ENCODE results near the gene PLCH2. TPM values are rescaled to one million over a fixed set of nuclear protein-coding genes. Genes with fewer than 3 reads are reported as not detected.

Gene PLCH2
- total and polyA plus RNA-seq, 2 of the 13 experiments (the other 11 are each of a cell fraction or from before 2014, with no cell fraction given): 0.15 to 0.67 TPM

DNA sequence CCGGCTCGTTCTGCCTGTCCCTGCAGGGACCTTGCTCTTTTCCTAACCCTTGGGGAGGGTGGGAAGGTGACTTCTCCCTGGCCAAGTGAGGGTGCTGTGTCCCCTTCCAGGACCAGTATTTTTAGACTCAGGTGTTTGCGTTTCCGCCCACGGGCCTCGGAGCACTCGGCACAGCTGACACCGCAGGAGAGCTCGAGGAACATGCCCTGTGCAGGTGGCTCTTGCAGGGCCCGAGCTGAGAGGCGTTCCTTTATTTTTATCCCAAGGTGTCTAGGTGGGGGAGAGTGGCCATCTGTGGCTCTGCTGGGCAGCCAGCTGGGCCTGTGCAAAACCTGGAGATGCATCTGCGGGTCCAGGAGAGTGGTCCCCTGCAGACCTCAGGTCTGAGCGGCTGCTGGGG is 16.0 kb downstream of the PLCH2 start:
- no peak overlapping the region for H3K4me3 ChIP-seq (replicated peaks in 1 of 3; ENCODE audit: insufficient read depth in 1 of 3, low read depth in 2 of 3, low read length in 3 of 3)
- no peak for FAIRE-seq
- no peaks in the 10 kb centered on the region for H4K20me1 ChIP-seq (ENCODE audit: insufficient read depth, low read length)
- H3K9me3 ChIP-seq (ENCODE audit: low read length): peaks cover 8% of the 10 kb centered on the region; the same call in 1 of the 2 replicates
- no peak overlapping the region for H3K4me2 ChIP-seq (ENCODE audit: low read depth, low read length)
- DNase-seq (ENCODE audit: low spot score): no peak
- ChIA-PET POLR2A (no interaction called here), CTCF (ENCODE audit: low intra/inter-chr PET ratio, low total read pairs) (no interaction called here)
- in situ Hi-C loops (cut with HindIII; ENCODE audit: extremely low pct_ligation_motif_present, low pct_unique_long_range_greater_than_20kb): no loop called here
- peaks cover 27% of the 10 kb centered on the region for H3K4me1 ChIP-seq (ENCODE audit: insufficient read depth, low read length)
- 5% methylated on average over 7 of the region's 13 CpGs for WGBS (ENCODE audit: low lambda C conversion rate)
- no peak overlapping the region for H3K9ac ChIP-seq (ENCODE audit: insufficient read depth, low read depth, low read length)
- H2AFZ ChIP-seq (ENCODE audit: low read length): no peak overlapping the region
- H3K36me3 ChIP-seq (replicated peaks in 1 of 2; ENCODE audit: control insufficient read depth in 1 of 2, insufficient read depth in 2 of 2, low read length in 2 of 2): no peaks in the 10 kb centered on the region
- no peaks in the 10 kb centered on the region for H3K79me2 ChIP-seq (ENCODE audit: insufficient read depth, low read length)
- no peak for ATAC-seq
- intact Hi-C loops (cut with micrococcal nuclease; ENCODE audit: unreplicated experiment): no loop called here
- peaks cover 41 to 74% of the 10 kb centered on the region in 2 experiments for H3K27me3 ChIP-seq (ENCODE audit: control insufficient read depth in 1 of 2, insufficient read depth in 2 of 2, low read length in 2 of 2)
- H3K27ac ChIP-seq (ENCODE audit: extremely low read length, insufficient read depth, low read length): no peak overlapping the region
- BruUV-seq (replicated peaks): no TSS peak
- TF ChIP-seq ATM (IDR thresholded peaks at IDR 0.05; ENCODE audit: borderline replicate concordance) (no peak), SP1 (IDR thresholded peaks at IDR 0.05) (no peak), SP1 (CRISPR knock-in tag; IDR thresholded peaks at IDR 0.05) (no peak), ZNF446 (CRISPR knock-in tag; IDR thresholded peaks at IDR 0.05) (no peak), PRPF4 (IDR thresholded peaks at IDR 0.05; ENCODE audit: low read depth, low read length, poor library complexity, severe bottlenecking) (no peak), ARID2 (CRISPR knock-in tag; IDR thresholded peaks at IDR 0.05; ENCODE audit: borderline replicate concordance) (no peak), SUZ12 (IDR thresholded peaks at IDR 0.05; ENCODE audit: low read depth, low read length) (no peak)
- TF ChIP-seq, protein P1, sequence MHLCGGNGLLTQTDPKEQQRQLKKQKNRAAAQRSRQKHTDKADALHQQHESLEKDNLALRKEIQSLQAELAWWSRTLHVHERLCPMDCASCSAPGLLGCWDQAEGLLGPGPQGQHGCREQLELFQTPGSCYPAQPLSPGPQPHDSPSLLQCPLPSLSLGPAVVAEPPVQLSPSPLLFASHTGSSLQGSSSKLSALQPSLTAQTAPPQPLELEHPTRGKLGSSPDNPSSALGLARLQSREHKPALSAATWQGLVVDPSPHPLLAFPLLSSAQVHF (CRISPR knock-in tag; IDR thresholded peaks at IDR 0.05): no peak
- TF ChIP-seq, protein P2, sequence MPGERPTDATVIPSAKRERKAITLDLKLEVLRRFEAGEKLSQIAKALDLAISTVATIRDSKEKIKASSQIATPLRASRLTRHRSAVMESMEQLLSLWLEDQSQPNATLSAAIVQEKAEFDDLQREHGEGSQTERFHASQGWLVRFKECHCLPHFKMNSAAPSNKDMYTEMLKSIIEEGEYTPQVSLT (CRISPR knock-in tag; IDR thresholded peaks at IDR 0.05; ENCODE audit: borderline replicate concordance, low read depth): no peak
- TF ChIP-seq, protein P3, sequence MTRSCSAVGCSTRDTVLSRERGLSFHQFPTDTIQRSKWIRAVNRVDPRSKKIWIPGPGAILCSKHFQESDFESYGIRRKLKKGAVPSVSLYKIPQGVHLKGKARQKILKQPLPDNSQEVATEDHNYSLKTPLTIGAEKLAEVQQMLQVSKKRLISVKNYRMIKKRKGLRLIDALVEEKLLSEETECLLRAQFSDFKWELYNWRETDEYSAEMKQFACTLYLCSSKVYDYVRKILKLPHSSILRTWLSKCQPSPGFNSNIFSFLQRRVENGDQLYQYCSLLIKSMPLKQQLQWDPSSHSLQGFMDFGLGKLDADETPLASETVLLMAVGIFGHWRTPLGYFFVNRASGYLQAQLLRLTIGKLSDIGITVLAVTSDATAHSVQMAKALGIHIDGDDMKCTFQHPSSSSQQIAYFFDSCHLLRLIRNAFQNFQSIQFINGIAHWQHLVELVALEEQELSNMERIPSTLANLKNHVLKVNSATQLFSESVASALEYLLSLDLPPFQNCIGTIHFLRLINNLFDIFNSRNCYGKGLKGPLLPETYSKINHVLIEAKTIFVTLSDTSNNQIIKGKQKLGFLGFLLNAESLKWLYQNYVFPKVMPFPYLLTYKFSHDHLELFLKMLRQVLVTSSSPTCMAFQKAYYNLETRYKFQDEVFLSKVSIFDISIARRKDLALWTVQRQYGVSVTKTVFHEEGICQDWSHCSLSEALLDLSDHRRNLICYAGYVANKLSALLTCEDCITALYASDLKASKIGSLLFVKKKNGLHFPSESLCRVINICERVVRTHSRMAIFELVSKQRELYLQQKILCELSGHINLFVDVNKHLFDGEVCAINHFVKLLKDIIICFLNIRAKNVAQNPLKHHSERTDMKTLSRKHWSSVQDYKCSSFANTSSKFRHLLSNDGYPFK (CRISPR knock-in tag; IDR thresholded peaks at IDR 0.05; ENCODE audit: borderline replicate concordance): no peak
- TF ChIP-seq, protein P4, sequence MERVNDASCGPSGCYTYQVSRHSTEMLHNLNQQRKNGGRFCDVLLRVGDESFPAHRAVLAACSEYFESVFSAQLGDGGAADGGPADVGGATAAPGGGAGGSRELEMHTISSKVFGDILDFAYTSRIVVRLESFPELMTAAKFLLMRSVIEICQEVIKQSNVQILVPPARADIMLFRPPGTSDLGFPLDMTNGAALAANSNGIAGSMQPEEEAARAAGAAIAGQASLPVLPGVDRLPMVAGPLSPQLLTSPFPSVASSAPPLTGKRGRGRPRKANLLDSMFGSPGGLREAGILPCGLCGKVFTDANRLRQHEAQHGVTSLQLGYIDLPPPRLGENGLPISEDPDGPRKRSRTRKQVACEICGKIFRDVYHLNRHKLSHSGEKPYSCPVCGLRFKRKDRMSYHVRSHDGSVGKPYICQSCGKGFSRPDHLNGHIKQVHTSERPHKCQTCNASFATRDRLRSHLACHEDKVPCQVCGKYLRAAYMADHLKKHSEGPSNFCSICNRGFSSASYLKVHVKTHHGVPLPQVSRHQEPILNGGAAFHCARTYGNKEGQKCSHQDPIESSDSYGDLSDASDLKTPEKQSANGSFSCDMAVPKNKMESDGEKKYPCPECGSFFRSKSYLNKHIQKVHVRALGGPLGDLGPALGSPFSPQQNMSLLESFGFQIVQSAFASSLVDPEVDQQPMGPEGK (CRISPR knock-in tag; IDR thresholded peaks at IDR 0.05): no peak

Measured in HepG2 (cell line).